ENCODE data around the gene RANBP9. TPM values are rescaled to one million over a fixed set of nuclear protein-coding genes. Genes with fewer than 3 reads are reported as not detected.

The RANBP9 gene
- total RNA-seq, 5 donors from 2014 or later (not counting 1 experiment from before 2014, with no cell fraction given) = 44.9 to 59.4 (median 46.8) TPM

- ChIA-PET POLR2A (no interaction called here), CTCF (no interaction called here)
- H3K27me3 Mint-ChIP-seq = no peaks in the 10 kb centered on the region
- H3K4me3 Mint-ChIP-seq = no peak overlapping the region
- no peaks in the 10 kb centered on the region for H3K36me3 Mint-ChIP-seq
- Histone ChIP-seq H3K36me3 (ENCODE audit: control insufficient read depth in 2 of 2, extremely low read depth in 1 of 2, insufficient read depth in 1 of 2, low read length in 1 of 2) (no peaks in the 10 kb centered on the region), H3K9me3 (no peaks in the 10 kb centered on the region), H3K27me3 (replicated peaks in 1 of 2; ENCODE audit: control insufficient read depth in 2 of 2, extremely low read depth in 1 of 2, insufficient read depth in 2 of 2, low read length in 1 of 2) (no peaks in the 10 kb centered on the region), H3K27ac (ENCODE audit: low read length) (no peak overlapping the region), H3K4me3 (ENCODE audit: control insufficient read depth in 1 of 2, extremely low read depth in 1 of 2, low read length in 1 of 2) (no peak overlapping the region), H3K4me1 (ENCODE audit: control insufficient read depth in 1 of 2, extremely low read depth in 1 of 2, insufficient read depth in 2 of 2, low read length in 2 of 2) (peaks cover 3 to 12% of the 10 kb centered on the region in 2 experiments)
- ATAC-seq (replicated peaks in 1 of 4) (no peak), DNase-seq (no peak)
- peaks cover 0 to 3% (median 0%) of the 10 kb centered on the region in 3 donors for H3K9me3 Mint-ChIP-seq
- H3K4me1 Mint-ChIP-seq = peaks cover 18 to 34% (median 32%) of the 10 kb centered on the region in 3 donors
- WGBS (ENCODE audit: insufficient coverage) = 98% methylated on average over 34 of the region's 39 CpGs
- H3K27ac Mint-ChIP-seq = no peak overlapping the region
Observed at GRCh38 chr6:13716225-13716954, 4.8 kb upstream of the RANBP9 start.

GRCh38 chr6:13715444-13715883 is 3.8 kb upstream of the RANBP9 start:
- CTCF ChIA-PET = no interaction called here
- POLR2A ChIA-PET = no interaction called here
- no peak for ATAC-seq (replicated peaks in 1 of 4)

GRCh38 chr6:13712599-13712898 is 914 bp upstream of the RANBP9 start:
- Mint-ChIP-seq H3K36me3 (no peaks in the 10 kb centered on the region), H3K9me3 (no peaks in the 10 kb centered on the region), H3K4me1 (peaks cover 45 to 53% (median 49%) of the 10 kb centered on the region in 3 donors), H3K27me3 (no peaks in the 10 kb centered on the region), H3K4me3 (peak overlapping the region; percentile 87 to 95 (median 88)), H3K27ac (peak overlapping the region; percentile 92 to 96)
- Histone ChIP-seq H3K36me3 (ENCODE audit: control insufficient read depth in 2 of 2, extremely low read depth in 1 of 2, insufficient read depth in 1 of 2, low read length in 1 of 2) (no peaks in the 10 kb centered on the region), H3K27me3 (replicated peaks in 1 of 2; ENCODE audit: control insufficient read depth in 2 of 2, extremely low read depth in 1 of 2, insufficient read depth in 2 of 2, low read length in 1 of 2) (no peaks in the 10 kb centered on the region), H3K9me3 (no peaks in the 10 kb centered on the region), H3K4me1 (ENCODE audit: control insufficient read depth in 1 of 2, extremely low read depth in 1 of 2, insufficient read depth in 2 of 2, low read length in 2 of 2) (peaks cover 19 to 21% of the 10 kb centered on the region in 2 experiments), H3K4me3 (ENCODE audit: control insufficient read depth in 1 of 2, extremely low read depth in 1 of 2, low read length in 1 of 2) (peak overlapping the region; percentile 72 to 86), H3K27ac (ENCODE audit: low read length) (peak overlapping the region; percentile 92)
- ATAC-seq (replicated peaks in 1 of 4) (no peak), DNase-seq (no peak)
- 0% methylated on average over 1 of the region's 4 CpGs for WGBS (ENCODE audit: insufficient coverage)
- ChIA-PET CTCF (interaction anchor here in 1 of 2 donors (2.5 kb wide), 1 partner anchor 98 kb away, joined by 15 read pairs; the partner anchor contains the start of gene NOL7), POLR2A (interaction anchor here in 1 of 2 donors (0.6 to 1.6 kb wide), 2 partner anchors 31 to 102 kb away, joined by 3 read pairs; partner anchors contain the start of gene MCUR1)

More at GRCh38 chr6:13715444-13715883, 3.8 kb upstream of the RANBP9 start:
- H3K4me3 ChIP-seq (ENCODE audit: control insufficient read depth in 1 of 2, extremely low read depth in 1 of 2, low read length in 1 of 2) = no peak overlapping the region
- H3K9me3 ChIP-seq = no peaks in the 10 kb centered on the region
- H3K27me3 ChIP-seq (replicated peaks in 1 of 2; ENCODE audit: control insufficient read depth in 2 of 2, extremely low read depth in 1 of 2, insufficient read depth in 2 of 2, low read length in 1 of 2) = no peaks in the 10 kb centered on the region
- no peak for DNase-seq
- no peaks in the 10 kb centered on the region for H3K36me3 ChIP-seq (ENCODE audit: control insufficient read depth in 2 of 2, extremely low read depth in 1 of 2, insufficient read depth in 1 of 2, low read length in 1 of 2)
- no peaks in the 10 kb centered on the region for H3K36me3 Mint-ChIP-seq
- no peaks in the 10 kb centered on the region for H3K27me3 Mint-ChIP-seq
- no peak overlapping the region for H3K27ac Mint-ChIP-seq
- no peak overlapping the region for H3K27ac ChIP-seq (ENCODE audit: low read length)
- H3K4me1 Mint-ChIP-seq = peaks cover 20 to 34% (median 32%) of the 10 kb centered on the region in 3 donors
- H3K4me3 Mint-ChIP-seq = no peak overlapping the region
- peaks cover 0 to 3% (median 0%) of the 10 kb centered on the region in 3 donors for H3K9me3 Mint-ChIP-seq
- peaks cover 3 to 12% of the 10 kb centered on the region in 2 experiments for H3K4me1 ChIP-seq (ENCODE audit: control insufficient read depth in 1 of 2, extremely low read depth in 1 of 2, insufficient read depth in 2 of 2, low read length in 2 of 2)
- no CpG with 5 or more reads among the region's 3 CpGs for WGBS (ENCODE audit: insufficient coverage)

- ATAC-seq (replicated peaks in 1 of 4) = peak; percentile 56 to 61 (median 58)
- under 1% methylated on average over 58 of the region's 62 CpGs for WGBS (ENCODE audit: insufficient coverage)
- ChIA-PET POLR2A (no interaction called here), CTCF (interaction anchor here in 1 of 2 donors (0.5 to 3.4 kb wide), 5 partner anchors 16 to 136 kb away, joined by 3 to 15 read pairs (median 4); partner anchors contain the start of genes NOL7 and SIRT5)
- H3K27ac Mint-ChIP-seq = no peak overlapping the region
- no peaks in the 10 kb centered on the region for H3K9me3 Mint-ChIP-seq
- peaks cover 48 to 58% (median 55%) of the 10 kb centered on the region in 3 donors for H3K4me1 Mint-ChIP-seq
- Histone ChIP-seq H3K27ac (ENCODE audit: low read length) (no peak overlapping the region), H3K27me3 (replicated peaks in 1 of 2; ENCODE audit: control insufficient read depth in 2 of 2, extremely low read depth in 1 of 2, insufficient read depth in 2 of 2, low read length in 1 of 2) (no peaks in the 10 kb centered on the region), H3K36me3 (ENCODE audit: control insufficient read depth in 2 of 2, extremely low read depth in 1 of 2, insufficient read depth in 1 of 2, low read length in 1 of 2) (no peaks in the 10 kb centered on the region), H3K4me3 (ENCODE audit: control insufficient read depth in 1 of 2, extremely low read depth in 1 of 2, low read length in 1 of 2) (peak overlapping the region; percentile 16 to 86), H3K9me3 (no peaks in the 10 kb centered on the region), H3K4me1 (ENCODE audit: control insufficient read depth in 1 of 2, extremely low read depth in 1 of 2, insufficient read depth in 2 of 2, low read length in 2 of 2) (peaks cover 21 to 22% of the 10 kb centered on the region in 2 experiments)
- peak in 16 of 35 experiments; percentile 30 to 83 (median 54) for DNase-seq
- peaks cover 3% of the 10 kb centered on the region for H3K36me3 Mint-ChIP-seq
- peak overlapping the region; percentile 34 to 87 (median 55) for H3K4me3 Mint-ChIP-seq
- no peaks in the 10 kb centered on the region for H3K27me3 Mint-ChIP-seq
Observed at GRCh38 chr6:13711324-13711732, 307 bp downstream of the RANBP9 start.

GRCh38 chr6:13710552-13711323 is 897 bp downstream of the RANBP9 start:
- peak overlapping the region; percentile 69 to 86 for H3K4me3 ChIP-seq (ENCODE audit: control insufficient read depth in 1 of 2, extremely low read depth in 1 of 2, low read length in 1 of 2)
- Mint-ChIP-seq H3K9me3 (no peaks in the 10 kb centered on the region), H3K27me3 (no peaks in the 10 kb centered on the region)

More at GRCh38 chr6:13710552-13711323, 897 bp downstream of the RANBP9 start:
- Histone ChIP-seq H3K27ac (ENCODE audit: low read length) (peak overlapping the region; percentile 63), H3K9me3 (no peaks in the 10 kb centered on the region), H3K36me3 (ENCODE audit: control insufficient read depth in 2 of 2, extremely low read depth in 1 of 2, insufficient read depth in 1 of 2, low read length in 1 of 2) (no peaks in the 10 kb centered on the region), H3K27me3 (replicated peaks in 1 of 2; ENCODE audit: control insufficient read depth in 2 of 2, extremely low read depth in 1 of 2, insufficient read depth in 2 of 2, low read length in 1 of 2) (no peaks in the 10 kb centered on the region), H3K4me1 (ENCODE audit: control insufficient read depth in 1 of 2, extremely low read depth in 1 of 2, insufficient read depth in 2 of 2, low read length in 2 of 2) (peaks cover 21 to 22% of the 10 kb centered on the region in 2 experiments)
- ATAC-seq (replicated peaks in 1 of 4) = peak in 2 of 4 experiments; percentile 0
- POLR2A ChIA-PET = interaction anchor here in 1 of 2 donors (1.1 kb wide), 1 partner anchor 95 kb away, joined by 3 read pairs; no protein-coding TSS in a partner anchor
- CTCF ChIA-PET = interaction anchor here in 1 of 2 donors (0.5 to 3.4 kb wide), 8 partner anchors 11 to 136 kb away, joined by 3 to 17 read pairs (median 10); partner anchors contain the start of genes NOL7 and SIRT5
- Mint-ChIP-seq H3K4me1 (peaks cover 48 to 58% (median 55%) of the 10 kb centered on the region in 3 donors), H3K4me3 (peak overlapping the region; percentile 87 to 94 (median 93)), H3K27ac (peak overlapping the region; percentile 89 to 95), H3K36me3 (peaks cover 3% of the 10 kb centered on the region)
- under 1% methylated on average over 53 of the region's 73 CpGs for WGBS (ENCODE audit: insufficient coverage)
- DNase-seq = peak in 22 of 35 experiments; percentile 2 to 48 (median 20)

Data from T-cell (primary cell).